GM20431 (cell line): ENCODE measurements around the gene SETX.
"Not testable (repeated sequence)": the region's sequence is repeated elsewhere in the genome, so short reads cannot be mapped to it uniquely, and the experiment has no call there.

ENCODE experiments used
- in situ Hi-C: fragments of 300-500 bp; cut with MseI, MboI; formaldehyde crosslinking; loops from one replicate; pipeline ENCODE4 v1.15.0; 2020; ENCODE audit warnings: low sequenced_read_pairs; ENCODE audit not compliant: unreplicated experiment

Gene SETX

DNA sequence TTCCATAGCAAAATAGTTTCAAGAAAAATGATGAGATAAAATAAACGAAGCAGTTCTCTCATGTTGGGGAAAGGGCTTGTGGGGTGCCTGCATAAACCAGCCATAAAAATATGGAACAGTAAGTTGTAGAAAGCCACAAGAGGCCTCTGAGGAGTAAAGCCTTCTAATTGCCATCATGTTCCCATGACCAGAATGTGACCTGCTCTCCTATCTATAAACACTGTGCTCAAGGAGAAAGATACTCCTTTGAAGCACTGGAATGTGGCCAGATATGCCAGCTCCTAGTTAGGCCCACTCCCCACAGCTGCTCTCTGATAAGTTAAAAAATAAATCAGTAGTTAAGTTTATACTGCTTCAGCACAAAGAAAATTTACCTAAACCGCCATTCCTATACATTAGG lies 65.8 kb downstream of the SETX start:
- in situ Hi-C loops = loop anchor here (25.0 kb wide), 1 partner anchor 98 kb away; no protein-coding TSS in a partner anchor

DNA sequence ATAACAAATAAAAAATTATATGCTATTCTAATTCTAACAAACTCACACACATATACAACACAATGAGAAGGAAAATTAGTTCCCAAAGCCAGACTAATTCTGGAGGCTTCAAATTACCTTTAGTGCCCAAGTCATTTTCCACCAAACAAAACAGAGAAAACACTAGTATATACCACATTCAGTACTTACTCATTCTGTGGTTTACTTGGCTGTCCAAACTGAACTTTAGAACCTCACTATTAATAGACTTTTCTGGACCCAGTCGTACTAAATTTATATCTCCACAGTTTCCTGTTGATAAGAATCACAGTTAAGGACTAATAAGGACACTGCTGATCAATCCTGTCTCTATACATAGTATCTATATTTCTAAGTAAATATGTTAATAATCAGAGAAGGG lies 66.4 kb downstream of the SETX start:
- in situ Hi-C loops = loop anchor here (25.0 kb wide), 1 partner anchor 99 kb away; no protein-coding TSS in a partner anchor

DNA sequence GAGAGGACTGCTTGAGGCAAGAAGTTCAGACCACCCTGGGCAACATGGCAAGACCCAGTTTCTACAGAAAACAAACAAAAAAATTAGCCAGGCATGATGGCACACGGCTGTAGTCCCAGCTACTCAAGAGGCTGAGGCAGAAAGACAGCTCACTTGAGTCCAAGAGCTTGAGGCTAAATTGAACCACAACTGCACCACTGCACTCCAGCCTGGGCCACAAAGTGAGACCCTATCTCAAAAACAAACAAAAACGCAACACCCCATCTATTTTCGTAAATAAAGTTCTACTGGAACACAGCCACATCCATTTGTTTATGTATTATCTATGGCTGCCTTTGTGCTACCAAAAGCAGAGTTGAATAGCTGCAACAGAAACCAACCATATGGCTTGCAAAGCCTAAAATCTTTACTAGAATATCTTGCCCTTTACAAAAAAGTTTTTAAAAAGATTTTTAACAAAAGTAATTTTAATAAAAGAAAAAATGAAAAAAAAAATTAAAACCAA lies 67.5 kb downstream of the SETX start:
- in situ Hi-C loops = loop anchor here (25.0 kb wide), 1 partner anchor 100 kb away; no protein-coding TSS in a partner anchor

DNA sequence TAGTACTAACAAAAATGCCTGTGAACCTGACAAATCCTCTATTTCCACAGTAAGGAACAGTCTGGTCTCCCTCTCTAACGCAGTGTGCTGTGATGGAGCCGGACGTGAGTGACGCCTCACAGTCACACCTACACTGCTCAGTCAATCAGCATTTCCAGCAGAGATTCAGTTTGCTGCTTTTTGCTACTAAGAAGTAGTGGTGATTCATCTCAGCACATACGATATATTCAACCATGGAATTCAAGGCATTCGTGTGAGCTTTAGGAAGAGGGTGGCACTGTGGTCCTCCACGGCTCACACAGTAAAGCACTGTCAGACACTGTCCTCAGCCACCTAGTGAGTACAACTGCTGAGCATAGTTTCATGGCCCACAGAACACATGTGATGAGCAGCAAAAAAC lies 70.9 kb downstream of the SETX start:
- in situ Hi-C loops = loop anchor here (25.0 kb wide), 1 partner anchor 103 kb away; no protein-coding TSS in a partner anchor

DNA sequence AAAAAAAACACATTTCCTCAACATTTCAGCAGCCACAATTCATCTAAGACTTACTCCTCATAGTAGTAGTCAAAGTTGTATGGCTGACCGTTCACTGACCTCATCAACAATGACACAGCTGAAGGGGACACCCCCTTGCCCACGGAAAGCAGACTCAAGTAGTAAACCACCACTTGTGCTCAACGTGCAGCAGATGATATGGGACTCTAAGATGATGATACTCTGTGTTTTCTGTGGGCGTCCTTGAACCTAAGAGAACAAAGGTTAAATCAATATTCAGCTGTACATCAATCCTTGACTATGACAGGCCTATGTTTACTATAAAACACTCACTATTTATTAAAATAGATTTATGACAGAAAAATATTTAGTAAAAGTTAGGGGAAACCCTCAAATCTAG lies 71.6 kb downstream of the SETX start:
- in situ Hi-C loops = loop anchor here (25.0 kb wide), 1 partner anchor 104 kb away; no protein-coding TSS in a partner anchor

DNA sequence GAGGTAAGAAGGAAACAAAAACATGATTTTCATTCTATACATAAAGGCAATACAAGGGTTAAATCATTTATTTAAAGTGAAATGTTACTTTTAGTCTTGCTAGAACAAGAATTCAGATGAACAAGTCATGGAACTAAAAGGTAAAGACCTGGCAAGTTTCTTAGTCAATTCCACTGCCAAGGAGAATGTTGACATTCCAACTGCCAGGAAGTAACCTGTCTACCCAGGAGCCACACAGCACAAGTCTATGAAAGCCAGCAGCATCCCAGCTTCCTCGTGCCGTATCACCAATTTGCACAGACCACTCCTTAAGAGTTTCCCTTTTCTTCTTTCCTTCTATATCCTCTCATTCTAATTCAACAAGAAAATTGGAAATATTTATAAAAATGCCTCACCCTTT lies 79.9 kb downstream of the SETX start:
- in situ Hi-C loops = loop anchor here (25.0 kb wide), 1 partner anchor 112 kb away; no protein-coding TSS in a partner anchor

DNA sequence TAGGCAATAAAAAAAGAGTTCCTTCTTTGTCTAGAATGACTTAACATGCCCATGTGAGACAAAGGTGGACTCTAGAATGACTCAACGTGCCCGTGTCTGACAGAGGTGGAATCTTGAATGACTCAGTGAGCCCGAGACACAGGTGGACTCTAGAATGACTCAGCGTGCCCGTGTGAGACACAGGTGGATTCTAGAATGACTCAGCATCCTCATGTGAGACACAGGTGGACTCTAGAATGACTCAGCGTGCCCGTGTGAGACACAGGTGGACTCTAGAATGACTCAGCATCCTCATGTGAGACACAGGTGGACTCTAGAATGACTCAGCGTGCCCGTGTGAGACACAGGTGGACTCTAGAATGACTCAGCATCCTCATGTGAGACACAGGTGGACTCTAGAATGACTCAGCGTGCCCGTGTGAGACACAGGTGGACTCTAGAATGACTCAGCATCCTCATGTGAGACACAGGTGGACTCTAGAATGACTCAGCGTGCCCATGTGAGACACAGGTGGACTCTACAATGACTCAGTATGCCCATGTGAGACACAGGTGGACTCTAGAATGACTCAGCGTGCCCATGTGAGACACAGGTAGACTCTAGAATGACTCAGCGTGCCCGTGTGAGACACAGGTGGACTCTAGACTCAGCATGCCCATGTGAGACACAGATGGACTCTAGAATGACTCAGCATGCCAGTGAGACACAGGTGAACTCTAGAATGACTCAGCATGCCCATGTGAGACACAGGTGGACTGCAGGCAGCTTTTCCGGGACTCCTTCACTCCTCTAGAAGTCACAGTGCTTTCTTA lies 84.9 kb downstream of the SETX start:
- in situ Hi-C loops = not testable (repeated sequence)

DNA sequence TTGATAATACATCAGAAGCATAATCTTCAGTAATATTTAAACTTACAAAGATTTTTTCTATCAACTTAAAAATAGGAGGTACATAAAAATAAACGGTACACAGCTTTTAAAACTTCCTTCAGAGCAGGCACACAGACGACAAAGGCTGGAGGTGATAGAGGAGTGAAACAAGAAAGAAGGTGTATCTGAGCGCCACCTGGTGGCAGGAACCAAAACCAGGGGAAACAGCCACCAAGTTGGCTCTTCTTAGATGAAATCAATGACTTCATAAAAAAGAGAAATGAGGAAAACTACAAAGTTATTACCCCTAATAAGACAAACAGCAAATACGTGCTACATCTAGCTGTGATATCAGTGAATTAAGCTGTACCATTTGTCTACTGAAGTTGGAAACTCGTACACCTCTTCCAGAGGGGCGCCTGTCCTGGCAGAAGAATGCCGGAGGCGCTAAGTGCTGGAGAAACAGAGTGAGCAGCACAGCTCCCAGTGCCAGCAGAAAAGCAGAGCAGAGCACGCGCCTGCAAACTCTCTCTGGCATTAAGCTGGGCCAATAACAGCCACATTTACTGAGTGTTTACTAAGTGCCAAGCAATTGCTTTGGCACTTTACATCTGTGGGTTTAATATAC lies 85.9 kb downstream of the SETX start:
- in situ Hi-C loops = no loop called here

DNA sequence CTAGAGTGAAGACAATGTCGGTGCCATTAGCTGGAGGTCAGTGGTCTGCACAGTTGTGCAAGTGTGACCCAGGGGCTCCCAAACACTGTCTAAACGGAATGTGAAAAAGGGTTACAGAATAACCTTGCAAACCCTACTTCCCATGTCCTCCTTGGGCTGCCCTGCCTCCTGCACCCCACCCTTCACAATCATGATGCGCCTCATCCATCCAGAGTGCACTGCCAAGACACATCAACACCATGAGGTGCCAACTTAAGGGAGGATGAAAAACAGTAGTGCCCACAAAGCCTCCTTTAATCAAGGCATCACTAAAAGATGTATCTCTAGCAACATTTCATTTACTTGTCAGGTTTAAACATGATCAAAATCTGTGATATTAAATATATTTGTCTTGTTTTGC lies 87.1 kb downstream of the SETX start:
- in situ Hi-C loops = no loop called here

DNA sequence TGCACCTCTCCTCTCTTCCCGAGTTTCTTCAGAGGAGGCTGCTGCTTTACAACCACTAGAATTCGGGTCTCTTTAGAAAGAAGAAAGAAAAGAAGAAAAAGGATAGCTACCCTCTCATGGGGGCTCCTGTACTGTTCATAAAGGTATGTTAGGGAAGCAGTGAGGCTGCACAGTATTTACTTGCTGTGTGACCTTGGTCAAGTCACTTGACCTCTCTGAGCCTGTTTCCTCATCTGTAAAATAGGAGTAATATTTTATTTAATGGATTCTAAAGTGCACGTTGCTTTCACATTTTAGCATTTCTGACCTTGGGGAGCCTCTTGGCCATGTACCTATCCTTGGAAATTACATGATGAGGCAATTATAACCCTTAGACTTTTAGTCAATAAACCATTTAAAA lies 88.8 kb downstream of the SETX start:
- in situ Hi-C loops = no loop called here

DNA sequence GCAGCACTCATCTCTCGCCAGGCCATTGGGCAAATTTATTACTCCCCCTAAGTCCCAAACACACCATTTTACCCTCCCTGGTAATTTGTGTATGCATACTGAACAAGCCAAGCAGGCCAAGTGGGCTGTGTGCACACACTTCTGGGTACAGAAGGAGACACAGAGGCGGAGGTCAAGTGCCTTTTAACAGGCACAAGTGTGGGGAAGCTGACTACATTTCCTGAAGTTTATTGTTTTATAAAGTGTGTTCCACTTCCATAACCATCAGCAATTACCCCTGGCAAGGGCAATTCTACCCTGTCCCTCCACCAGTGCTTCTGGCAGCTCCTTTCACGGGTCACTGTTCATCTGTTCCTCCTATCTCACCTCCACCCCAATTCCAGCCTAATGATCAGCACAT lies 93.9 kb downstream of the SETX start:
- in situ Hi-C loops = no loop called here

DNA sequence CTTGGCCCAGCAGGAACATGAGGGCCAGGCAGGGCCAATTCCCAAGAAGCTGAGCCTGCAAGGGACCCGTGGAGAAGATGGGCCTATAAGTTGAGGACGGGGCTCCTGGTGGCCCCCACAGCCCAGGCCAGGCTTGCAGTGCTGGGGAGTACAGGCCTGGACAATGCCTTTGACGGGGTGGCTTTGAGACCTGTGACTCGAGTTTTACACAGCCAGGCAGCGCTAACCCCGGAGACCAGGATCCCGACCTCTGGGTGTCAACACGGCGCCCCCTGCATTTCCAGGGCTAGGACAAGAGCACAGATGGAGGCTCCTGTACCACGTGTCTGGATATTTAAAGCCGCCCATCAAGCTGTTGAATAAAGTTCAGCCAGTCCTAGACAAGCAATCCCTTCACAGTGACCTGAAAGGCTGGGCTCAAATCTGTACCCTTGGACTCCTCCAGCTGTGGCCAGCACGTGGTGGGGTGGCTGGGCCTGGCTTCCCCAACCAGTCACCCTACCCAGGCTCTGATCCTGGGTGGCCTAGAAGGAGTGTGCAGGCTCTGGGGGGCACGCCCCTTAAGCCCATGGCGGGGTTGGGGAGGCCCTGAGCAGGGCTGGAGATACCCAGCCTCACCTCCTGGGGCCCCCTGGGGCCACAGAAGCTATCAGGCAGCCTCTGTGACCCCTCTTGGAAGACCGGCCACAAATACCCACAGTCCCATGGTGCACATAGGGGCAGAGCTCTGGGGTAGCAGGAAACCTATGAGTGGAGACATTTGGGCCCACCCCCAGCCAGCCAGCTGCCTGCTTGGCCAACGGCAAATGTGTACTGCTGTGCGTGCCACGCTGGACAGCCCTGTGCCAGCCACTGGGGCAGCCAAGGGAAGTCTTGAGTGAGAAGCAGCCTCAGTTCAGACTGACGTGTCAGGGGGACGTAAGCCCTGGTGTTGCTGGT lies 104.2 kb downstream of the SETX start:
- in situ Hi-C loops = loop anchor here (10.0 kb wide), 1 partner anchor 486 kb away; no protein-coding TSS in a partner anchor

DNA sequence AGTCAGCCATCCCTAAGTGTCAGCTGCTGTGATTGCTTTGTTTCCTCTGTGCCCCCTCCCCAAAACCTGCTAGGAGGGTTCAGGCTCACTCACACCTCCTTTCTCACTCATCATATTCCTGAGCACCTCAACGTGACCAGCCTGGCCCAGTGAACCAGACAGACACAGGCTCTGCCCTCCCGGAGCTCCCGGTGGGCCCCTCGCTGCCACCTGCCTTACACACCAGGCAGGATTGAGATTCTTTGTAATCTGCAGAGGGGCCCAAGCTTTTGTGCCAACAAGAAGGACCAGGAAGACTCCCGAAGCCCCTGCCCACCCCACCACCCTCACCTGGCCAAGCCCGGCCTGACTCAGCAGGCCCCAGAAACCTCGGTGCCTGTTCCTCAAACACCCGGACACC lies 105.1 kb downstream of the SETX start:
- in situ Hi-C loops = loop anchor here (10.0 kb wide), 1 partner anchor 485 kb away; no protein-coding TSS in a partner anchor

DNA sequence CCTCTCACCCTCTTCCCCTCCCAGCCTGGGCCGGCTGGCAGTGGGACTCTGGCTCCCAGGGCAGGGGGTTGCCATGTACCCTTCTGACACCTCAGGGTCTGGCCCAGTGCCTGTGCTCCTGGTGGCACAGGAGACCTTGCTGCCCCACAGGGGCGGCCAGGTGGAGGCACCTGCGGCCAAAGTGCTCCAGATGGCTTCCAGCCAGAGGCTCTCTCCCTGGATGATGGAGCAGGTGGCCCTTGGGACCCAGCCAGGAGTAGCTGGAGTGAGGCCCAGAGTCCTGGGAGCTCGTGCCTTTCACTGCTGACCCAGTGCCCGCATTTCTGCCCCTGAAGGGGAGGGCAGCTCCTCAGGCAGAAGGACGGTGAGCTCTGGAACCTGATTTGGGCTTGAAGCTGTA lies 105.7 kb downstream of the SETX start:
- in situ Hi-C loops = no loop called here

DNA sequence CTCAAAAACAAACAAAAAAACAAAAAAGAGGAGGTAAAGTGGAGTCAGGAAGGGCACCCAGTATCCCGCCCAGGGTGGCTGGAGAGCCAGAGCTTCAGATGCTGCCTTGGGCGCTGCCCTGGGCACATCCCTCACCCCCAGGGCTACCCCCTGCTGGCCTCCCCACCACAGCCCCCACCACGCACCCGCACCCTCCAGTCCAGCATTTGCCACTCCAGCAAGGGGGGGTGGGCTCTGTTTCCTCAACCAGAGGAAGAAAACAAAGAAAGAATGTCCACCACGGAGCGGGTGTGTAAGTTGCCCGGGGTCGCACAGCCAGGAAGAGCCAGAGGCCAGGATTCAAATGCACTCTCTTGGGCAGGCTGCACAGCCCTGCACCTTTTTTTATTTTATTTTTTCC lies 106.8 kb downstream of the SETX start:
- in situ Hi-C loops = no loop called here

DNA sequence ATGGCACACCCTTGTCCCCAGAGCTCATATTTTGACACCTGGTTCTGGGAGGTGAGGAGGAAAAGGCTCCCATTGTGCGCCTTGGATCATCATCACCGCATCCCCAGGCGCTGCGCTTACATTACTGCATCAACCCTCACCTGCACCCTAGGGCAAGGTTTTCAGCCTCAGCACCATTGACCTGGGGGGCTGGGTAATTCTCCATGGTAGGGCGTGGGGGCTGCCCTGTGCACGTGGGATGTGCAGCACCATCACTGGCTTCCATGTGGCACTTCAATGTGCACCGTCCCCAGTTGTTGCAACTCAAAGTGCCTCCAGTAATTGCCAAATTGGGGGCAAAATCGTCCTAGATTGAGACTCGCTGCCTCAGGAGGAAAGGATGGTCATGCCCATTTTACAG lies 109.3 kb downstream of the SETX start:
- in situ Hi-C loops = no loop called here

DNA sequence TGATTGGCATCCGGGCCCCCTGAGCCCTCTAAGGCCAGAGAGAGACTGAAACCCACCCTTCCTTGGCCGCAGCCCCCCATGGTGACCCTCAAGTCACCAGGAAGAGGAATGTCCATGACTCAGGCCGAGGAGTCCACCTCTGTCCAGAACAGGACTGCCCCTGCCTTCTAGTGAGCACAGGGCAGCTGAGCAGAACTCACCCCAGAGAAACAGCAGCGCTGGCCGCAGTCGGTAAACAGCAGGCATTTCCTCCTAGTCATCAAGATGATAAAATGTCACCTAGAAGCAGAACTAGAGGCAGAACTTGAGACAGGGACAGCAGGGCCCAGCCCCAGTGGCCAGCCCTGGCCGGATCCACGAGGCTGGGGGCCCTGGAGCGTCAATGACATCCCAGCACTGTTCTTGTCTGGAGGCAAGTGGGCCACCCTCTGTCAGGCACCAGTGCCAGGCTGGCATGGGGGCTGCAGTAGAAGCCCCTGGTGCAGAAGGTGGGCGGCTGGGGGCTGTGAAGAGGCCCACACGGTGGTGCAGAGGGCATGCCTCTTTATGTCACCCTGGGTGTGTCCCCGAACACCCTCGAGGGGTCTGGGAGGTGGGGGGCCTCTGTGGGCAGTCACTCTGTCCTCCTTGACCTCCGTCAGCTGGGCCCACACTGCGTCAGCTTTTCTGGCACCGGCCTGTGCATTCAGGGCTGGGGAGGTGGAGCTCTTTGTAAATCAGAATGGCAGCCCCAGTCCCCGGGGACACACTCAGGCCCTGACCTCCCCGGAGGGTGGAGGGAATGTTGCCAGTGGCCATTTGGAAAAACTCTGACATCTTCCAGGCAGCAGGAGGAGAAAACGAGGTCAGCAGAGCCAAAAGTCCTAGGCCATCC lies 110.0 kb downstream of the SETX start:
- in situ Hi-C loops = no loop called here

DNA sequence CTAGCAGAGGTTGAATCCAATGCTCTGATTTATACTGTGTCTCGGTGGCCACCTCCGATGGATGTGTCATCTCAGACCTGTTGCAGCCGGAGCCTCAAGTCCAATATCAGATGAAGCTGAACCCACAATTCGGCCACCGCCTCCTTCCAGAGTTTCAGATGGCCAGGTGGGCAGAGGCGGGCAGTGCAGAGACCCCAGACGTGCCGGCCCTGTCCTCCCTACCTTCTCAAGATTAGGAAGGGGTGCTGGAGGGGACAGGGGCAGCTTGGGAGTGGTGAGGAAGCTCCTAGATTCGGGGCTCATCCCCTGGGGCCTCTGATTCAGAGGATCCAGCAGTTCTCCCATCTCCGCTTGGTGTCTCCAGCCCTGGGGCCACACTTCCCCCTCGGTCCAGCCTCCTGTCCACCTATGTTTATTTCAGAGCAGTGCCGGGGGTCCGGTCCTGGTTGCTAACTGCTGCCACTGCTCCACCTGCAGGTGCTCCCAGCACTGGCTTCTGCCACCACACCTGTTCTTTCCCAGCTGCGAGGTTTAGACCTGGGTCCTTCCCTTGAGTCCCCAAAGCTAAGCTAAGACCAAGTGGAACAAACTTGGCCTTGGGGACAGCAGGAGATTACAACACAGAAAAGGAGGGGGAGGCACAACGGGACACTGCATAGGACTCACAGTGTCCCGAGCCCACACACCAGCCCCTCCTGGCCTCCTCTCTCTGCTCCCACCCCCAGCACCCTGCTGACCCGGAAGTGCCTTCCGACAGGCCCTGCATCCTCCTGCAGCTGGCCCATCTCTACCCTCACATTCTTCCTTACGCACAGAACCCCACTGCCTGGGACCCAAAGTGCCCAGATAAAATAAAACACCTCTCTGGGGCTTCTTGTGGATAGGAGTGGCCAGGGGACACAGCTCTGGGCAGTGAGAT lies 111.4 kb downstream of the SETX start:
- in situ Hi-C loops = no loop called here
